Rectal smooth muscle tissue (tissue), 1 donor: ENCODE data around the gene FLNC.

Source experiments
- H3K27ac ChIP-seq: one replicate; pipeline ENCODE4 v1.7.0; 2013; ENCODE audit warnings: low read depth, low read length, inconsistent platforms
- H3K27me3 ChIP-seq: one replicate; pipeline ENCODE4 v1.7.0; 2013; ENCODE audit warnings: low read length; ENCODE audit not compliant: control insufficient read depth, insufficient read depth
- H3K36me3 ChIP-seq: one replicate; pipeline ENCODE4 v1.7.0; 2013; ENCODE audit warnings: low read length; ENCODE audit not compliant: control insufficient read depth, insufficient read depth
- H3K4me1 ChIP-seq: one replicate; pipeline ENCODE4 v1.7.0; 2013; ENCODE audit warnings: low read length; ENCODE audit not compliant: control insufficient read depth, insufficient read depth
- H3K4me3 ChIP-seq: one replicate; pipeline ENCODE4 v1.7.0; 2013; ENCODE audit warnings: low read length
- H3K9ac ChIP-seq: one replicate; pipeline ENCODE4 v1.7.0; 2013; ENCODE audit warnings: low read length

FLNC gene

GRCh38 chr7:128837521-128837921, 7.3 kb downstream of the FLNC start:
- no peak overlapping the region for H3K4me3 ChIP-seq
- peaks cover 27% of the 10 kb centered on the region for H3K36me3 ChIP-seq
- peak overlapping the region; percentile 98 for H3K27ac ChIP-seq
- peaks cover 30% of the 10 kb centered on the region for H3K4me1 ChIP-seq
- no peak overlapping the region for H3K9ac ChIP-seq
- no peaks in the 10 kb centered on the region for H3K27me3 ChIP-seq

GRCh38 chr7:128838109-128838779, 8.0 kb downstream of the FLNC start:
- Histone ChIP-seq H3K36me3 (peaks cover 33% of the 10 kb centered on the region), H3K27ac (peak overlapping the region; percentile 49), H3K27me3 (no peaks in the 10 kb centered on the region), H3K4me3 (no peak overlapping the region), H3K4me1 (peaks cover 24% of the 10 kb centered on the region), H3K9ac (no peak overlapping the region)

- H3K4me1 ChIP-seq, result peaks cover 16% of the 10 kb centered on the region
- H3K27ac ChIP-seq, result peak overlapping the region; percentile 44
- no peaks in the 10 kb centered on the region for H3K27me3 ChIP-seq
These were observed 8.9 kb downstream of the FLNC start for GRCh38 chr7:128838981-128839731.

GRCh38 chr7:128839751-128840177, 9.6 kb downstream of the FLNC start:
- Histone ChIP-seq H3K27ac (peak overlapping the region; percentile 44), H3K4me1 (peaks cover 14% of the 10 kb centered on the region), H3K36me3 (peaks cover 38% of the 10 kb centered on the region), H3K27me3 (no peaks in the 10 kb centered on the region), H3K4me3 (no peak overlapping the region), H3K9ac (no peak overlapping the region)

More at GRCh38 chr7:128838981-128839731, 8.9 kb downstream of the FLNC start:
- no peak overlapping the region for H3K4me3 ChIP-seq
- no peak overlapping the region for H3K9ac ChIP-seq
- peaks cover 38% of the 10 kb centered on the region for H3K36me3 ChIP-seq

- no peak overlapping the region for H3K9ac ChIP-seq
- peak overlapping the region; percentile 5 for H3K27ac ChIP-seq
- no peaks in the 10 kb centered on the region for H3K27me3 ChIP-seq
- peaks cover 9% of the 10 kb centered on the region for H3K4me1 ChIP-seq
- H3K4me3 ChIP-seq, result no peak overlapping the region
- peaks cover 38% of the 10 kb centered on the region for H3K36me3 ChIP-seq
These were observed 10.3 kb downstream of the FLNC start for GRCh38 chr7:128840326-128841170.

GRCh38 chr7:128841171-128841690, 11.0 kb downstream of the FLNC start:
- H3K27ac ChIP-seq, result peak overlapping the region; percentile 4
- H3K27me3 ChIP-seq, result no peaks in the 10 kb centered on the region
- H3K4me1 ChIP-seq, result peaks cover 2% of the 10 kb centered on the region
- H3K9ac ChIP-seq, result no peak overlapping the region
- no peak overlapping the region for H3K4me3 ChIP-seq
- H3K36me3 ChIP-seq, result peaks cover 41% of the 10 kb centered on the region

GRCh38 chr7:128841921-128842673, 11.9 kb downstream of the FLNC start:
- H3K27ac ChIP-seq, result peak overlapping the region; percentile 67
- H3K27me3 ChIP-seq, result no peaks in the 10 kb centered on the region
- no peak overlapping the region for H3K9ac ChIP-seq
- no peaks in the 10 kb centered on the region for H3K4me1 ChIP-seq
- no peak overlapping the region for H3K4me3 ChIP-seq
- H3K36me3 ChIP-seq, result peaks cover 41% of the 10 kb centered on the region

GRCh38 chr7:128842674-128843641, 12.8 kb downstream of the FLNC start:
- peak overlapping the region; percentile 67 for H3K27ac ChIP-seq
- H3K9ac ChIP-seq, result no peak overlapping the region

GRCh38 chr7:128843938-128844621, 13.9 kb downstream of the FLNC start:
- H3K4me1 ChIP-seq, result no peaks in the 10 kb centered on the region
- peaks cover 27% of the 10 kb centered on the region for H3K36me3 ChIP-seq
- no peak overlapping the region for H3K4me3 ChIP-seq
- H3K9ac ChIP-seq, result no peak overlapping the region
- H3K27ac ChIP-seq, result no peak overlapping the region
- H3K27me3 ChIP-seq, result no peaks in the 10 kb centered on the region

More at GRCh38 chr7:128842674-128843641, 12.8 kb downstream of the FLNC start:
- Histone ChIP-seq H3K4me3 (no peak overlapping the region), H3K4me1 (no peaks in the 10 kb centered on the region), H3K36me3 (peaks cover 36% of the 10 kb centered on the region), H3K27me3 (no peaks in the 10 kb centered on the region)

GRCh38 chr7:128844777-128845311, 14.6 kb downstream of the FLNC start:
- H3K9ac ChIP-seq, result no peak overlapping the region
- no peaks in the 10 kb centered on the region for H3K27me3 ChIP-seq
- H3K36me3 ChIP-seq, result peaks cover 32% of the 10 kb centered on the region
- H3K27ac ChIP-seq, result no peak overlapping the region
- H3K4me1 ChIP-seq, result no peaks in the 10 kb centered on the region
- no peak overlapping the region for H3K4me3 ChIP-seq
